Esophagus (tissue), 2 donors: ENCODE results near the gene SLFNL1. TPM values are rescaled to one million over a fixed set of nuclear protein-coding genes. Genes with fewer than 3 reads are reported as not detected.

ENCODE experiments used
- H3K27ac ChIP-seq, 2 donors: one replicate each; pipeline ENCODE4 v1.5.1; 2013; ENCODE audit warnings: low read depth in 2 of 2, mild to moderate bottlenecking in 2 of 2, inconsistent platforms in 1 of 2, low read length in 1 of 2, moderate library complexity in 1 of 2
- H3K27me3 ChIP-seq, 2 donors: one replicate each; pipeline ENCODE4 v1.6.1; 2013; ENCODE audit warnings: low read length in 2 of 2, control low read depth in 1 of 2, mild to moderate bottlenecking in 1 of 2; ENCODE audit not compliant: insufficient read depth in 2 of 2, control insufficient read depth in 1 of 2
- H3K36me3 ChIP-seq, 2 donors: one replicate each; pipeline ENCODE4 v1.6.1; 2013; ENCODE audit warnings: low read length in 1 of 2; ENCODE audit not compliant: control insufficient read depth in 2 of 2, insufficient read depth in 2 of 2
- H3K4me1 ChIP-seq, 2 donors: one replicate each; pipeline ENCODE4 v1.6.1; 2013; ENCODE audit warnings: low read length in 1 of 2; ENCODE audit not compliant: control insufficient read depth in 2 of 2, insufficient read depth in 2 of 2
- H3K4me3 ChIP-seq, 2 donors: one replicate each; pipeline ENCODE4 v1.5.1; 2013; ENCODE audit warnings: low read length in 2 of 2, mild to moderate bottlenecking in 2 of 2, low read depth in 1 of 2, moderate library complexity in 1 of 2
- H3K9me3 ChIP-seq, 2 donors: one replicate each; pipeline ENCODE4 v1.6.1; 2013; ENCODE audit warnings: mild to moderate bottlenecking in 2 of 2, low read depth in 1 of 2, low read length in 1 of 2, moderate library complexity in 1 of 2; ENCODE audit not compliant: control insufficient read depth in 2 of 2, insufficient read depth in 1 of 2
- WGBS, 2 donors: extraction: QIAGEN DNeasy Blood & Tissue Kit; methylation state at CpG; one replicate each; pipeline ENCODE4 v1.1.7; 2013; 5-methylcytosine and 5-hydroxymethylcytosine counted together
- polyA plus RNA-seq, 2 donors: library from polyadenylated mRNA; stranded (reverse); fragments of 200-250 nt; gene quantifications; one replicate each; pipeline ENCODE4 v1.2.3, GENCODE V29; 2013
- donor health status: healthy with polysubstance abuse.
- donor health status: Bipolar disorder and iron deficiency.

SLFNL1 gene
- polyA plus RNA-seq, 2 donors = 0.08 to 0.16 TPM

GRCh38 chr1:40998668-40999067 lies 22.9 kb downstream of the SLFNL1 start:
- Histone ChIP-seq H3K4me3 (no peak overlapping the region), H3K27ac (peak overlapping the region in 1 of 2 donors; percentile 43), H3K4me1 (peaks cover 0 to 4% of the 10 kb centered on the region in 2 donors), H3K9me3 (no peaks in the 10 kb centered on the region), H3K36me3 (peaks cover 14 to 16% of the 10 kb centered on the region in 2 donors), H3K27me3 (no peaks in the 10 kb centered on the region)
- WGBS, 2 donors = 84 to 90% methylated on average over 4 of the region's 4 CpGs

- Histone ChIP-seq H3K36me3 (peaks cover 12 to 21% of the 10 kb centered on the region in 2 donors), H3K4me3 (no peak overlapping the region), H3K27ac (no peak overlapping the region), H3K9me3 (no peaks in the 10 kb centered on the region), H3K4me1 (no peaks in the 10 kb centered on the region), H3K27me3 (no peaks in the 10 kb centered on the region)
- 87 to 88% methylated on average over 8 of the region's 8 CpGs for WGBS, 2 donors
Measured at GRCh38 chr1:40997096-40997495, 24.4 kb downstream of the SLFNL1 start.

GRCh38 chr1:40989066-40989465 lies 32.5 kb downstream of the SLFNL1 start:
- no peaks in the 10 kb centered on the region for H3K4me1 ChIP-seq
- no peak overlapping the region for H3K4me3 ChIP-seq
- H3K27ac ChIP-seq = no peak overlapping the region
- WGBS, 2 donors = 98 to 99% methylated on average over 5 of the region's 5 CpGs
- H3K36me3 ChIP-seq = peaks cover 17 to 33% of the 10 kb centered on the region in 2 donors
- no peaks in the 10 kb centered on the region for H3K9me3 ChIP-seq
- no peaks in the 10 kb centered on the region for H3K27me3 ChIP-seq

- no peak overlapping the region for H3K27ac ChIP-seq
- no peaks in the 10 kb centered on the region for H3K9me3 ChIP-seq
- WGBS, 2 donors = 77 to 91% methylated on average over 3 of the region's 3 CpGs
- H3K36me3 ChIP-seq = peaks cover 17 to 33% of the 10 kb centered on the region in 2 donors
- no peak overlapping the region for H3K4me3 ChIP-seq
- no peaks in the 10 kb centered on the region for H3K27me3 ChIP-seq
- no peaks in the 10 kb centered on the region for H3K4me1 ChIP-seq
Measured at GRCh38 chr1:40988280-40988679, 33.2 kb downstream of the SLFNL1 start.

- Histone ChIP-seq H3K27me3 (no peaks in the 10 kb centered on the region), H3K27ac (no peak overlapping the region), H3K36me3 (peaks cover 17 to 30% of the 10 kb centered on the region in 2 donors), H3K9me3 (no peaks in the 10 kb centered on the region), H3K4me3 (no peak overlapping the region), H3K4me1 (no peaks in the 10 kb centered on the region)
- WGBS, 2 donors = 91 to 92% methylated on average over 9 of the region's 9 CpGs
Measured at GRCh38 chr1:40987439-40988276, 33.9 kb downstream of the SLFNL1 start.

- Histone ChIP-seq H3K27ac (no peak overlapping the region), H3K36me3 (peaks cover 13 to 27% of the 10 kb centered on the region in 2 donors), H3K4me1 (peaks cover 0 to under 1% of the 10 kb centered on the region in 2 donors), H3K4me3 (no peak overlapping the region), H3K9me3 (no peaks in the 10 kb centered on the region), H3K27me3 (no peaks in the 10 kb centered on the region)
- WGBS, 2 donors = 76 to 92% methylated on average over 3 of the region's 3 CpGs
Measured at GRCh38 chr1:40986956-40987355, 34.6 kb downstream of the SLFNL1 start.

GRCh38 chr1:40986328-40986783 lies 35.2 kb downstream of the SLFNL1 start:
- Histone ChIP-seq H3K4me1 (peaks cover 0 to 2% of the 10 kb centered on the region in 2 donors), H3K36me3 (peaks cover 11 to 23% of the 10 kb centered on the region in 2 donors)
- 93 to 95% methylated on average over 10 of the region's 10 CpGs for WGBS, 2 donors

GRCh38 chr1:40985875-40986274 lies 35.6 kb downstream of the SLFNL1 start:
- Histone ChIP-seq H3K4me1 (peaks cover under 1 to 2% of the 10 kb centered on the region in 2 donors), H3K9me3 (no peaks in the 10 kb centered on the region), H3K27me3 (no peaks in the 10 kb centered on the region), H3K27ac (no peak overlapping the region), H3K4me3 (no peak overlapping the region), H3K36me3 (peaks cover 11 to 23% of the 10 kb centered on the region in 2 donors)
- 83 to 87% methylated on average over 3 of the region's 3 CpGs for WGBS, 2 donors

More at GRCh38 chr1:40986328-40986783, 35.2 kb downstream of the SLFNL1 start:
- Histone ChIP-seq H3K27ac (no peak overlapping the region), H3K4me3 (no peak overlapping the region), H3K27me3 (no peaks in the 10 kb centered on the region), H3K9me3 (no peaks in the 10 kb centered on the region)

GRCh38 chr1:40985161-40985560 lies 36.4 kb downstream of the SLFNL1 start:
- no peaks in the 10 kb centered on the region for H3K27me3 ChIP-seq
- peaks cover 11 to 23% of the 10 kb centered on the region in 2 donors for H3K36me3 ChIP-seq
- peaks cover 2 to 5% of the 10 kb centered on the region in 2 donors for H3K4me1 ChIP-seq
- 69 to 76% methylated on average over 5 of the region's 5 CpGs for WGBS, 2 donors
- H3K27ac ChIP-seq = no peak overlapping the region
- H3K9me3 ChIP-seq = no peaks in the 10 kb centered on the region
- H3K4me3 ChIP-seq = no peak overlapping the region
